ENCODE results near the gene PERM1. TPM values are rescaled to one million over a fixed set of nuclear protein-coding genes. Genes with fewer than 3 reads are reported as not detected.
"Not testable (repeated sequence)": the region's sequence is repeated elsewhere in the genome, so short reads cannot be mapped to it uniquely, and the experiment has no call there.

PERM1 gene
- polyA plus RNA-seq, 5 donors: 0.14 to 0.55 (median 0.19) TPM

GRCh38 chr1:997993-998744, 16.3 kb upstream of the PERM1 start:
- no peak for DNase-seq

DNA sequence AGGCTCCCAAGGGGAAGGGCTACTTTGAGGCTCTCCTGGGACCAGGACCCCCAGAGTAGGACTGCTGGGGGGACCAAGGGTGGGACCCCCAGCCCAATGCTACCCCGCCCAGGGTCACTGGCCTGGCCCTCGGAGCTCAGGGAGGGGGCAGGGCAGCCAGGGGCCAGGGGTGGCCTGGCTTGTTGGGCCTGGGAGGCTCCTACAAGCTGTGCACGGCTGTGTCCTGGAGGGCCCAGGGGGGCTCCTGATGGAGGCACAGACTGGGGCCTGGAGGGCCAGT, 15.8 kb upstream of the PERM1 start:
- no peak for DNase-seq

- DNase-seq: no peak
These were observed 15.2 kb upstream of the PERM1 start for GRCh38 chr1:996851-997712.

DNA sequence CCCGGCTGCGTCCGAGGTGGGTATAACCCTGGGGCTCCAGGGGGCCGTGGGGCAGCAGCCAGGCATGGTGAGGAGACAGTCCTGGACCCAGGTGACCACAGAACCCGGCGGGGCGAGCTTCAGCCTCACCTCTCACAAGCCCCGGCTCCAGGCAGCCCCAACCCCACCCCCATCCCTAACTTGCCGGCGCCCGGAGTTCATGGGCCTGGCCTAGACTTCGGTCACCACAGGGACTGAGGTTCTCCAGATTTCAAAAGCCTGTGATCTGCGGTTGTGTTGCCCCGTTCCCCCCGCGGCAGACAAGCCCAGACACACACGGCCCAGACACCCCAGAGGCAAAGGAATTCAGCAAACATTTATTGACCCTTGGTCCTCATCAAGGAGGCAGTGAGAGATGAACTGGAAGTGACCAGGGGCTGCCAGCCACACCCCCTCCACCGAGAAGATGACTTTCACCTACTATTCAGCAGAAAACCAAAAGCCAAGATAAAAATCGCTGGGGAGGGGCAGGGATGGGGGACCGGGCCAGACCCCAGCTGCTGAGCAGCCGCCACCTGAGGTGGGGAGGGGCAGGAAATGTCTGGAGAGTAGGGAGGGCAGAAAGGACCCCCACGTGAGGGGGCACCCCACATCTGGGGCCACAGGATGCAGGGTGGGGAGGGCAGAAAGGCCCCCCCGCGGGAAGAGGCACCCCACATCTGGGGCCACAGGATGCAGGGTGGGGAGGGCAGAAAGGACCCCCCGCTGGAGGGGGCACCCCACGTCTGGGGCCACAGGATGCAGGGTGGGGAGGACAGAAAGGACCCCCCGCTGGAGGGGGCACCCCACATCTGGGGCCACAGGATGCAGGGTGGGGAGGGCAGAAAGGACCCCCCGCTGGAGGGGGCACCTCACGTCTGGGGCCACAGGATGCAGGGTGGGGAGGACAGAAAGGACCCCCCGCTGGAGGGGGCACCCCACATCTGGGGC, 14.1 kb upstream of the PERM1 start:
- DNase-seq: no peak

DNA sequence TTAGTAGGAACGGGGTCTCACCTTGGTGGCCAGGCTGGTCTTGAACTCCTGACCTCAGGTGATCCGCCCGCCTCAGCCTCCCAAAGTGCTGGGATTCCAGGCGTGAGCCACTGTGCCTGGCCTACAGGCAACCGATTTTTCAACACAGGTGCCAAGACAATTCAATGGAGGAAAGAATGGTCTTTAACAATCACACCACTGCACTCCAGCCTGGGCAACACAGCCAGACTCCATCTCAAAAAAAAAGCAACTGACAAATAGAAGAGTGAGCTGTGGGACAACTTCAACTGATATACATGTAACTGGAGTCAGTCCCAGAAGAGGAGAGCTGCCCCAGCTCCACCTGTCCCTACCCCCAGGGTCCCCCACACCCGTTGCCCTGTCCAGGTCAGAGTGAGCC, 12.7 kb upstream of the PERM1 start:
- not testable (repeated sequence) for DNase-seq

DNA sequence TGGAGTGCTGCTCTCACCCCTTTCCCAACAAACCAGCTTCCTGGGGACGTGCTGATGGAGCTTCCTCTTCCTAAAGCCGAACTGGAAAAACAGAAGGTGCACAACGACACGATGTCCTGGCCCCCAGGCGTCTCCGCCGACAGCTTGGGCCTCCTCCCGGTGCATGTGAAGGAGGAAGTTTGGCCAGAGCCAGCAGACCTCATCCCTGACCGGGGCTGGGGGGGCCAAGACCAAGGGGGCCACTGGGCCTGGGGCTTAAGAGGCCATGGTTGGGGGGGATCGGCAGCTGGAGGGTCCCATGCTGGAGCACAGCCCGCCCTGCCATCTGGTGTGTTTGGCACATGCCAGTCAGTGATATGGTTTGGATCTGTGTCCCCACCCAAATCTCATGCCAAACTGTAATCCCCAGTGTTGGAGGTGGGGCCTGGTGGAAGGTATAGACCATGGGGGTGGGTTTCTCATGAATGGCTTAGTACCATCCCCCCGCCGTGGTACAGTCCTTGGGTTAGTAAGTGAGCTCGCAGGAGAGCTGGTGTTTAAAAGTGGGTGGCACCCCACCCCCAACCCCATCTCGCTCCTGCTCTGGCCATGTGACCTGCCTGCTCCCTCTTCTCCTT, 11.6 kb upstream of the PERM1 start:
- no peak for DNase-seq

DNA sequence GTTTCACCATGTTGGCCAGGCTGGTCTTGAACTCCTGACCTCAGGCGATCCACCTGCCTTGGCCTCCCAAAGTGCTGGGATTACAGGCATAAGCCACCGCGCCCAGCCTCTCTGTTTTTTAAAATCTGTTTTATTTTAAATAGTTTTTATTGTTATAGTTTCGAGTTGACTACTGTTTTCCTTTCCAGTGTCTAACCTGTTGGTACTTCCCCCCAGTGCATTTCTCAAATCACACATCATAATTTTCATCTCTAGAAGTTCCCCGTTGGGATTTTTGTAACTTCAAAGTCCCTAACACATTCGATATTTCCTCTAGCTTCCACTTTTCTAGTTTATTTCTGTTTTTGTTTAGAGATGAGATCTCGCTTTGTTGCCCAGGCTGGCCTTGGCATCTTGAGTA, 10.5 kb upstream of the PERM1 start:
- no peak for DNase-seq

DNA sequence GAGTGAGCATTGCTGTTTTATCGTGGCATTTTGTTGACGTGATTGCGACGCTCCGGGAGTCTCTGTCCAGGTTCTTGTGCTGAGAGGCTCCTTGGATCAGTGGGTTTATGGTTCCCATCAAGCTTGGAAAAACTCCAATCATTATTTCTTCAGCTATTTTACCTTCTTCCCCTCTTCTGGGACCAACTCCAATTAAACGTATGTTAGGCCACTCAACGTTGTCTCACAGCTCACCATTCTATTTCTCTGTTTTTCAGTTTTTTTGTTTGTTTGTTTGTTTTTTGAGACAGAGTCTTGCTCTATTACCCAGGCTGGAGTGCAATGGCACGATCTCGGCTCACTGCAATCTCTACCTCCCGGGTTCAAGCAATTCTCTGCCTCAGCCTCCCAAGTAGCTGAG, 10.0 kb upstream of the PERM1 start:
- no peak for DNase-seq

- not testable (repeated sequence) for DNase-seq
These were observed 9.4 kb upstream of the PERM1 start for GRCh38 chr1:991275-991674.

GRCh38 chr1:988061-988460, 6.2 kb upstream of the PERM1 start:
- DNase-seq: not testable (repeated sequence)

GRCh38 chr1:985126-985525, 3.2 kb upstream of the PERM1 start:
- DNase-seq: no peak

DNA sequence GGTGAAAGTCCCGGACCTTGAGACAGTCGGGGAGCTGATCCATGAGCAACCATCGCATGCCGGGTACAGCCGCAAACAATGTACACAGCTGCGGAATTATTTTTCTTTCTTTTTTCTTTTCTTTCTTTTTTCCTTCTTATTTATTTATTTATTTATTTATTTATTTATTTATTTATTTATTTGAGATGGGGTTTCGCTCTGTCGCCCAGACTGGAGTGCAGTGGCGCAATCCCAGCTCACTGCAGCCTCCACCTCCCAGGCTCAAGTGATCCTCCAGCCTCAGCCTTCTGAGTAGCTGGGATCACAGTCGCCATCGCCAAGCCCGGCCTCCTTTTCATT, 2.6 kb upstream of the PERM1 start:
- DNase-seq: no peak

DNA sequence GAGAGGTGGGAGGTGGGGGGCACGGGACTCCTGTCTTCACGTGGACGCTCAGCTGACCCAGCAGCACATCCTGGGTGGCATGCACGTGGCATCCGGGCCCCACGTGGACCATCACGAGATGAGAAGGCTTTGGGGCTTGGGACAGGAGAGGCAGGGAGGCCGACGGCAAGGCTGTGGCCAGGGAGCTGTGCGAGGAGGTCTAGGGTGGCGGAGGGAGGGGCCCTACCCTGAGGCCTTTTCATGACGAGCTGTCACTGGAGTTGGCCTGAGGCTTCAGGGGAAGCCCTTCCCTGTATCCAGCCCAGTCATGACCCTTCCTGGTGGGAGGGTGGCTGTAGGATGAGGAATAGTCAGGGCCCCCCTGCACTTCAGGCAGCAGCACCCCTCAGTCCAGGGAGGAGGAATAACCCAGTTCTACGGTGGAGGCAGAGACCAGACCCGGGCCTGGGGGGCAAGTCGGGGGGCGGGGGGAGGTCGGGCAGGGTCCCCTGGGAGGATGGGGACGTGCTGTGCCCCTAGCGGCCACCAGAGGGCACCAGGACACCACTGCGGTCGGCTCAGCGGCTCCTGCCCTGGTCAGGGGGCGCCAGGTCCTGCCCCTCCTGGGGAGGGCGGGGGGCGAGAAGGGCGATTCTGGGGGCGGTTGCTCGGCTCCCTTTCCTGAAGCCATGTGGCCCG, 2.0 kb upstream of the PERM1 start:
- peak in 1 of 2 donors; percentile 23 for DNase-seq

DNA sequence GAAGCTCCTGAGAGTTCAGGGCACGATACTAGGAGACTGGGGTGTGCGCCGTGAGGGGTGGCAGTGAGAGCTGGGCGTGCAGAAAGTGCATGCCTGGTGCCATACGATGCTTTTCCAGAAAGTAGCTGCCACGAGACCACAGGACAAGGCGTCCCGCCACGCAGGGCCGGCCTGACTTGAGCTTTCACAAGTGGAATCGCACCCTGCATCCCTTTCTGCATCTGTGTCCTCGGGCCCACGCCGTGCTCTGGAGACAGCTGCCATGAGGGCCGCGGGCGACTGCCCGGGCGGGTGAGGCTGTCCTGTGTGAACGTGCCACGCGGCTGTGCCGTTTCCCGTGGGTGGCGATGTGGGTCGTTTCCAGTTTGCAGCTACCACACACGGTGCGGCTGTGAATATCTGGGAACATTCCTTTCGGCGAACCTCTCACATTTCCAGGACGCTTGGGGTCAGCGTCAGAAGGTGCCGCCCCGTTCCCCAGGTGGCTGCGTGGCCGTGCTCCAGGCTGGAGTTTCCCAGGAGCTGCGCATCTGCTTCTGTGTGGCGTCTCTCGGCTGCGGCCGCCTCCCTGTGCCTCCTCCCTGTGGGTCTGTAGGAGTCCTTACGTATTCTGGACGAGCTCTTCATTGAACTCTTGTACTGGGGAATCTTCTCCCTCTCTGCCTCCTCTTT, 1.0 kb upstream of the PERM1 start:
- DNase-seq: no peak

- no peak for DNase-seq
These were observed 370 bp downstream of the PERM1 start for GRCh38 chr1:981491-981954.

GRCh38 chr1:980602-981395, 1.1 kb downstream of the PERM1 start:
- DNase-seq: no peak

- no peak for DNase-seq
These were observed 1.7 kb downstream of the PERM1 start for GRCh38 chr1:980137-980571.

DNA sequence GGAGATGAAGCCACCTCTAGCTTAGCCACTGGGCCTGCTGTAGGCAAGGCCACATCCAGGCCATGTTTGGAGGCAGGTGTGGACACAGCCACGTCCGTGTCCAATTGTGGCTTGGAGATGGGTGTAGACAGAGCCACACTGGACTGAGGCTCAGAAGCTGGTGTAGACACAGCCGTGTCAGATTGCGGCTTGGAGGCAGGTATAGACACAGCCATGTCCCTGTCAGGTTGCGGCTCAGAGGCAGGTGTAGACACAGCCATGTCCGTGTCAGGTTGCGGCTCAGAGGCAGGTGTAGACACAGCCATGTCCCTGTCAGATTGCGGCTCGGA, 2.2 kb downstream of the PERM1 start:
- DNase-seq: no peak

DNA sequence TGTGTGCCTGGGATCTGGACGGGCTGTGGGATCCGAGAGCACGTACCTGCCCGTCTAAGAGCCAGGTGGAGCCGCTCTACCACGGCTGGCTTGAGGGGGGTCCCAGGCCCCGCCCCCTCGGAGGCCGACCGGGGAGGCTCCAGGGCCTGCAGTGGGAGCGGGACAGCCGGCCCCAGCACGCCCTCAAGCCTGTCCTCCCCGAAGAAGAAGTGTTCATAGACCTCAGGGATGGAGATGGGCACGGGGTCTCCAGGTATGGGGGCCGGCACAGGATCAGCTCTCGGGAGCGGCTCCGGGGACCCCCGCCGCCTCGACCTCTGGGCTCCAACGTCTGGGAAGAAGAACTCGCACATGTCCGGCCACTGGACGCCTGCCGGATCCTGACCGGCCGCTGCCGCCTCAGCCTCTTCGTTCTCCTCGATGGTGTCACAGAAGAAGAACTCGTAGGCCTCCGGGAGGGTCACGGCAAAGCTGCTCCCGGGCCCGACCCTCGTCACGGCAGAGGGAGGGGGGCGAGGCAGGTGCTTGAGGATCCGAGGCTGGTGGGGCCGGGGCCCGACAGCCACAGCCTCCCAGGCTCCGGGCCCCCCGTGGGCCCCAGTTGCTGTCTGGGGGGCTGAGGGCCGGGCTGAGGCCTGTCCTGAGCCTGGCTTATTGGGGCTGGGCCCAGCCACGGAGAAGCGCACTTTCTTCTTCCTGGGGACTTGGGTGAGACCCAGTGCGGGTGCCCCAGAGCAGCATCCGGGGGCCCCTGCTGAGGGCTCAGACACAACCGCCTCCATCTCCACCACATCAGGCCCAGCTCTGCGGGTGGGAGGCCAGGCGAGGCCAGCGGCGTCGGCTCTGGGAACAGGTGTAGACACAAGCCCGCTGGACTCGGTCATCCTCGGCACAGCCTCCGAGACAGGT, 2.8 kb downstream of the PERM1 start:
- no peak for DNase-seq

Measured in right lung (tissue), 5 donors.